H1 (cell line): ENCODE measurements around the gene DTWD2. TPM values are rescaled to one million over a fixed set of nuclear protein-coding genes. Genes with fewer than 3 reads are reported as not detected.

Source experiments
- CBX8 ChIP-seq: fragments of 300-800, 300-1000 bp; sonication (generic); IDR thresholded peaks from 2 replicates; pipeline ENCODE4 v1.7.1; 2016; ENCODE audit warnings: low read depth, low read length, borderline replicate concordance
- CHD7 ChIP-seq: fragments of 300-600 bp; sonication (generic); IDR thresholded peaks from 2 replicates; pipeline ENCODE4 v1.7.1; 2012; ENCODE audit warnings: low read length, moderate library complexity, mild to moderate bottlenecking, inconsistent platforms; ENCODE audit not compliant: insufficient replicate concordance
- CTCF ChIP-seq, 3 experiments: IDR thresholded peaks; 1 replicate in 2 of 3; 2 replicates in 1 of 3; pipeline versions ENCODE4 v1.5.1 to v1.6.1; 2011; ENCODE audit warnings: low read length in 3 of 3, mild to moderate bottlenecking in 3 of 3, inconsistent platforms in 2 of 3, low read depth in 1 of 3, moderate library complexity in 1 of 3; ENCODE audit not compliant: insufficient read depth in 1 of 3; ENCODE audit errors: control extremely low read depth in 1 of 3
- EP300 ChIP-seq, 2 experiments: IDR thresholded peaks; 1 replicate in 1 of 2; 2 replicates in 1 of 2; pipeline ENCODE4 v1.6.1; 2011 to 2012; ENCODE audit warnings: low read depth in 2 of 2, low read length in 2 of 2, mild to moderate bottlenecking in 2 of 2, borderline replicate concordance in 1 of 2, inconsistent platforms in 1 of 2, moderate library complexity in 1 of 2
- KDM4A ChIP-seq: IDR thresholded peaks from one replicate; pipeline ENCODE4 v1.7.1; 2012; ENCODE audit warnings: low read depth, mild to moderate bottlenecking, moderate library complexity, low read length, inconsistent platforms; ENCODE audit not compliant: severe bottlenecking
- SP1 ChIP-seq: IDR thresholded peaks from 2 replicates; pipeline ENCODE4 v1.6.1; 2011; ENCODE audit warnings: low read depth, low read length
- polyA plus RNA-seq, 7 experiments: library from polyadenylated mRNA; depleted of rRNA in 3 of 7; stranded (reverse) in 5 of 7; unstranded in 2 of 7; fragments of >200 nt in 5 of 7; fragments of 200-250 nt in 2 of 7; gene quantifications; 1 replicate in 5 of 7; 2 replicates in 1 of 7; 4 replicates in 1 of 7; pipeline versions ENCODE4 v1.2.1 to v1.2.3, GENCODE V29; 2011 to 2013; ENCODE audit warnings: missing spikeins in 2 of 7, mixed read lengths in 2 of 7
- total RNA-seq: library from RNA; stranded (reverse); fragmentation: NEBNext Ultra II Directional; extraction: Animal tissue kit (Norgen Biotek cat#: 25700); gene quantifications from 2 replicates; pipeline ENCODE4 v1.2.1, GENCODE V29; 2021

DTWD2 gene
- total and polyA plus RNA-seq, 2 of the 8 experiments (the other 6 are each of a cell fraction or from before 2014, with no cell fraction given): 4.3 to 17.1 TPM

GRCh38 chr5:118791926-118792734 is 196.2 kb downstream of the DTWD2 start (continued):
- TF ChIP-seq CHD7 (no peak), CBX8 (no peak), EP300 (IDR thresholded peaks at IDR 0.05; ENCODE audit: borderline replicate concordance in 1 of 2, low read depth in 2 of 2, low read length in 2 of 2) (no peak), KDM4A (no peak), SP1 (no peak), CTCF (IDR thresholded peaks at IDR 0.05; ENCODE audit: control extremely low read depth in 1 of 3, insufficient read depth in 1 of 3, low read depth in 1 of 3, low read length in 3 of 3) (peak in 2 of 3 experiments; percentile 65 to 81; a peak in 3 of 4 replicates)
